Urinary bladder (tissue), 4 donors: ENCODE data around the gene PSRC1. TPM values are rescaled to one million over a fixed set of nuclear protein-coding genes. Genes with fewer than 3 reads are reported as not detected.
"Not testable (repeated sequence)": the region's sequence is repeated elsewhere in the genome, so short reads cannot be mapped to it uniquely, and the experiment has no call there.

Experiments
- DNase-seq: peaks from one replicate; pipeline ENCODE4 v3.0.0-alpha.2; 2015; ENCODE audit errors: extremely low spot score
- H3K27ac ChIP-seq: one replicate; pipeline ENCODE4 v1.5.1; 2013; ENCODE audit warnings: low read depth, mild to moderate bottlenecking, moderate library complexity
- H3K36me3 ChIP-seq: one replicate; pipeline ENCODE4 v1.6.1; 2013; ENCODE audit warnings: mild to moderate bottlenecking, moderate library complexity; ENCODE audit not compliant: insufficient read depth
- H3K4me1 ChIP-seq: one replicate; pipeline ENCODE4 v1.6.1; 2013; ENCODE audit warnings: mild to moderate bottlenecking, moderate library complexity; ENCODE audit not compliant: insufficient read depth
- H3K4me3 ChIP-seq: one replicate; pipeline ENCODE4 v1.5.1; 2013; ENCODE audit warnings: low read depth, low read length
- WGBS: extraction: QIAGEN DNeasy Blood & Tissue Kit; methylation state at CpG from one replicate; pipeline ENCODE4 v1.1.7; 2013; 5-methylcytosine and 5-hydroxymethylcytosine counted together
- polyA plus RNA-seq: library from polyadenylated mRNA; stranded (reverse); fragments of 200-250 nt; gene quantifications from one replicate; pipeline ENCODE4 v1.2.3, GENCODE V29; 2013
- total RNA-seq: library from RNA; depleted of rRNA; stranded (reverse); fragments of >200 nt; gene quantifications from one replicate; pipeline ENCODE4 v1.2.3, GENCODE V29; 2014
- donor health status: healthy with polysubstance abuse.
- donor health status: healthy.

Gene PSRC1
- total and polyA plus RNA-seq, 2 donors, result 5.3 to 6.5 TPM

- H3K36me3 ChIP-seq, H3K27ac ChIP-seq, H3K4me3 ChIP-seq, H3K4me1 ChIP-seq, DNase-seq: not testable (repeated sequence)
- WGBS, result 79% methylated on average over 5 of the region's 5 CpGs
These were observed 3.8 kb upstream of the PSRC1 start for GRCh38 chr1:109286762-109287161.

GRCh38 chr1:109283748-109284600 is 1.0 kb upstream of the PSRC1 start:
- Histone ChIP-seq H3K27ac (peak overlapping the region; percentile 74), H3K36me3 (no peaks in the 10 kb centered on the region), H3K4me3 (peak overlapping the region; percentile 57), H3K4me1 (no peaks in the 10 kb centered on the region)
- WGBS, result 44% methylated on average over 17 of the region's 17 CpGs
- no peak for DNase-seq

GRCh38 chr1:109282497-109282951 is 421 bp downstream of the PSRC1 start:
- WGBS, result 7% methylated on average over 10 of the region's 10 CpGs
- DNase-seq, result no peak

GRCh38 chr1:109281680-109282496 is 1.1 kb downstream of the PSRC1 start:
- Histone ChIP-seq H3K27ac (no peak overlapping the region), H3K4me3 (no peak overlapping the region), H3K4me1 (no peaks in the 10 kb centered on the region), H3K36me3 (no peaks in the 10 kb centered on the region)
- WGBS, result 56% methylated on average over 28 of the region's 28 CpGs
- DNase-seq, result no peak

More at GRCh38 chr1:109282497-109282951, 421 bp downstream of the PSRC1 start:
- peak overlapping the region; percentile 52 for H3K4me3 ChIP-seq
- H3K27ac ChIP-seq, result no peak overlapping the region
- no peaks in the 10 kb centered on the region for H3K4me1 ChIP-seq
- no peaks in the 10 kb centered on the region for H3K36me3 ChIP-seq

- H3K36me3 ChIP-seq, result no peaks in the 10 kb centered on the region
- H3K4me3 ChIP-seq, result no peak overlapping the region
- H3K27ac ChIP-seq, result no peak overlapping the region
- WGBS, result 95% methylated on average over 12 of the region's 12 CpGs
- DNase-seq, result no peak
- no peaks in the 10 kb centered on the region for H3K4me1 ChIP-seq
These were observed 2.1 kb downstream of the PSRC1 start for GRCh38 chr1:109280862-109281261.

GRCh38 chr1:109279615-109280278 is 3.2 kb downstream of the PSRC1 start:
- H3K4me3 ChIP-seq, result no peak overlapping the region
- WGBS, result 94% methylated on average over 5 of the region's 5 CpGs
- H3K4me1 ChIP-seq, result no peaks in the 10 kb centered on the region
- no peaks in the 10 kb centered on the region for H3K36me3 ChIP-seq
- H3K27ac ChIP-seq, result no peak overlapping the region
- no peak for DNase-seq

GRCh38 chr1:109277434-109278204 is 5.3 kb downstream of the PSRC1 start:
- Histone ChIP-seq H3K4me3 (no peak overlapping the region), H3K36me3 (no peaks in the 10 kb centered on the region), H3K27ac (no peak overlapping the region), H3K4me1 (no peaks in the 10 kb centered on the region)
- 74% methylated on average over 7 of the region's 7 CpGs for WGBS
- DNase-seq, result no peak

GRCh38 chr1:109275706-109276345 is 7.1 kb downstream of the PSRC1 start:
- H3K36me3 ChIP-seq, result no peaks in the 10 kb centered on the region
- WGBS, result 72% methylated on average over 9 of the region's 9 CpGs
- H3K4me3 ChIP-seq, result no peak overlapping the region
- H3K4me1 ChIP-seq, result no peaks in the 10 kb centered on the region
- DNase-seq, result no peak
- H3K27ac ChIP-seq, result no peak overlapping the region

- peak overlapping the region; percentile 34 for H3K27ac ChIP-seq
- WGBS, result 50% methylated on average over 24 of the region's 24 CpGs
- no peak for DNase-seq
- H3K4me3 ChIP-seq, result no peak overlapping the region
- no peaks in the 10 kb centered on the region for H3K4me1 ChIP-seq
- H3K36me3 ChIP-seq, result no peaks in the 10 kb centered on the region
These were observed 8.1 kb downstream of the PSRC1 start for GRCh38 chr1:109274533-109275476.

- Histone ChIP-seq H3K4me3 (no peak overlapping the region), H3K4me1 (no peaks in the 10 kb centered on the region), H3K36me3 (no peaks in the 10 kb centered on the region), H3K27ac (no peak overlapping the region)
- WGBS, result 81% methylated on average over 30 of the region's 30 CpGs
- DNase-seq, result no peak
These were observed 9.2 kb downstream of the PSRC1 start for GRCh38 chr1:109273570-109274288.

GRCh38 chr1:109272831-109273547 is 10.0 kb downstream of the PSRC1 start:
- 87% methylated on average over 16 of the region's 16 CpGs for WGBS
- H3K4me3 ChIP-seq, result no peak overlapping the region
- DNase-seq, result no peak

More at GRCh38 chr1:109272831-109273547, 10.0 kb downstream of the PSRC1 start:
- H3K27ac ChIP-seq, result no peak overlapping the region
- no peaks in the 10 kb centered on the region for H3K4me1 ChIP-seq
- H3K36me3 ChIP-seq, result no peaks in the 10 kb centered on the region
